ENCODE measurements around the gene ECE2.
"Not testable (repeated sequence)": the region's sequence is repeated elsewhere in the genome, so short reads cannot be mapped to it uniquely, and the experiment has no call there.

ECE2 gene

GRCh38 chr3:184339001-184339400 lies 63.2 kb downstream of the ECE2 start:
- DNase-seq: peak; percentile 57

GRCh38 chr3:184339451-184340135 lies 63.8 kb downstream of the ECE2 start:
- not testable (repeated sequence) for DNase-seq

DNA sequence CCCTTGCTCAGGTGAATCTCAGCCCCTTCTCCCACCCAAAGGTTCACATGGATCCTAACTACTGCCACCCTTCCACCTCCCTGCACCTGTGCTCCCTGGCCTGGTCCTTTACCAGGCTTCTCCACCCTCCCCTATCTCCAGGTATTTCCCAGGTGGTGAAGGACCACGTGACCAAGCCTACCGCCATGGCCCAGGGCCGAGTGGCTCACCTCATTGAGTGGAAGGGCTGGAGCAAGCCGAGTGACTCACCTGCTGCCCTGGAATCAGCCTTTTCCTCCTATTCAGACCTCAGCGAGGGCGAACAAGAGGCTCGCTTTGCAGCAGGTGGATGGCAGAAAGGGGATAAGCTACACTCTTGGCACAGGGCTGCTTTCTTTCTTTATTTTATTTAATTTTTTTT lies 66.1 kb downstream of the ECE2 start:
- no peak for DNase-seq

Data from NCI-H1436 treated with DMSO at 0.1 percent for 48 hours (cell line).